Endothelial cell (in vitro differentiated cells): ENCODE data around the gene RFNG. TPM values are rescaled to one million over a fixed set of nuclear protein-coding genes. Genes with fewer than 3 reads are reported as not detected.

Source experiments
- DNase-seq: peaks from one replicate; pipeline ENCODE4 v3.0.0; 2021; ENCODE audit warnings: low spot score
- H3K27ac Mint-ChIP-seq: one replicate; pipeline ENCODE4 v1.8.0; 2021; ENCODE audit warnings: mixed read lengths, inconsistent platforms; ENCODE audit not compliant: unreplicated experiment
- H3K27me3 Mint-ChIP-seq: one replicate; pipeline ENCODE4 v1.8.0; 2021; ENCODE audit warnings: mild to moderate bottlenecking, moderate library complexity, mixed read lengths, inconsistent platforms; ENCODE audit not compliant: unreplicated experiment
- H3K36me3 Mint-ChIP-seq: one replicate; pipeline ENCODE4 v1.8.0; 2021; ENCODE audit warnings: mild to moderate bottlenecking, low read depth, mixed read lengths, inconsistent platforms; ENCODE audit not compliant: unreplicated experiment
- H3K4me1 Mint-ChIP-seq: one replicate; pipeline ENCODE4 v1.8.0; 2021; ENCODE audit warnings: mild to moderate bottlenecking, mixed read lengths, inconsistent platforms; ENCODE audit not compliant: unreplicated experiment
- H3K4me3 Mint-ChIP-seq: one replicate; pipeline ENCODE4 v1.8.0; 2021; ENCODE audit warnings: mild to moderate bottlenecking, mixed read lengths, inconsistent platforms; ENCODE audit not compliant: unreplicated experiment
- H3K9me3 Mint-ChIP-seq: one replicate; pipeline ENCODE4 v1.8.0; 2021; ENCODE audit warnings: mixed read lengths, inconsistent platforms; ENCODE audit not compliant: unreplicated experiment
- CTCF ChIP-seq: fragments of 200-600 bp; sonication (generic); IDR thresholded peaks from one replicate; pipeline ENCODE4 v1.5.0; 2021; ENCODE audit warnings: antibody characterized with exemption; ENCODE audit not compliant: unreplicated experiment
- total RNA-seq: library from RNA; stranded (reverse); fragmentation: NEBNext Ultra II Directional; extraction: Animal tissue kit (Norgen Biotek cat#: 25700); gene quantifications from one replicate; pipeline ENCODE4 v1.2.1, GENCODE V29; 2021; ENCODE audit not compliant: unreplicated experiment

The RFNG gene
- total RNA-seq, 1 donor from 2014 or later = 19.7 TPM

GRCh38 chr17:82031303-82031884 is 20.2 kb downstream of the RFNG start, which contains the start of gene RAC3:
RAC3 (plus strand) TSS chr17:82031678; CDS start chr17:82031762, 84 bp downstream.
- Mint-ChIP-seq H3K9me3 (no peaks in the 10 kb centered on the region), H3K27me3 (peaks cover 17% of the 10 kb centered on the region), H3K4me3 (peak within 1 kb of the TSS; percentile 65), H3K36me3 (peaks cover 6% of the 10 kb centered on the region), H3K4me1 (peaks cover 9% of the 10 kb centered on the region), H3K27ac (no peak within 1 kb of the TSS)
- DNase-seq = no peak
- no peak for TF ChIP-seq CTCF

- Mint-ChIP-seq H3K36me3 (peaks cover 6% of the 10 kb centered on the region), H3K9me3 (no peaks in the 10 kb centered on the region), H3K27ac (no peak overlapping the region), H3K4me1 (peaks cover 9% of the 10 kb centered on the region), H3K27me3 (peaks cover 20% of the 10 kb centered on the region), H3K4me3 (peak overlapping the region; percentile 65)
- peak; percentile 88 for TF ChIP-seq CTCF
- DNase-seq = peak; percentile 92
These were observed 20.9 kb downstream of the RFNG start for GRCh38 chr17:82030470-82031302.

GRCh38 chr17:82029990-82030469 is 21.6 kb downstream of the RFNG start:
- Mint-ChIP-seq H3K27ac (no peak overlapping the region), H3K4me3 (no peak overlapping the region), H3K36me3 (peaks cover 2% of the 10 kb centered on the region), H3K9me3 (no peaks in the 10 kb centered on the region), H3K27me3 (peaks cover 14% of the 10 kb centered on the region), H3K4me1 (peaks cover 5% of the 10 kb centered on the region)
- no peak for DNase-seq
- no peak for TF ChIP-seq CTCF

- peaks cover 11% of the 10 kb centered on the region for H3K27me3 Mint-ChIP-seq
- H3K27ac Mint-ChIP-seq = peak overlapping the region; percentile 61
- no peaks in the 10 kb centered on the region for H3K9me3 Mint-ChIP-seq
- no peak for TF ChIP-seq CTCF
- H3K36me3 Mint-ChIP-seq = no peaks in the 10 kb centered on the region
- H3K4me3 Mint-ChIP-seq = peak overlapping the region; percentile 65
- H3K4me1 Mint-ChIP-seq = peaks cover 3% of the 10 kb centered on the region
- DNase-seq = no peak
These were observed 22.2 kb downstream of the RFNG start for GRCh38 chr17:82029391-82029790.

GRCh38 chr17:82028966-82029365 is 22.6 kb downstream of the RFNG start:
- no peaks in the 10 kb centered on the region for H3K36me3 Mint-ChIP-seq

More at GRCh38 chr17:82028966-82029365, 22.6 kb downstream of the RFNG start:
- Mint-ChIP-seq H3K9me3 (no peaks in the 10 kb centered on the region), H3K27ac (no peak overlapping the region), H3K27me3 (peaks cover 11% of the 10 kb centered on the region), H3K4me3 (no peak overlapping the region), H3K4me1 (peaks cover 3% of the 10 kb centered on the region)
- no peak for TF ChIP-seq CTCF
- no peak for DNase-seq
